Activated effector memory CD4-positive, alpha-beta T cell treated with anti-CD3 and anti-CD28 coated beads, Interleukin-2, amount 50 U/mL, for 16 hours (primary cell): Measurements from ENCODE around the gene SAMD4A.

Experiments used
- DNase-seq: peaks from one replicate; pipeline ENCODE4 v3.0.0-alpha.2; 2020

SAMD4A gene

GRCh38 chr14:54709867-54710266 is 142.9 kb downstream of the SAMD4A start:
- DNase-seq = no peak

GRCh38 chr14:54711312-54711711 is 144.4 kb downstream of the SAMD4A start:
- DNase-seq = no peak

GRCh38 chr14:54711812-54712464 is 145.0 kb downstream of the SAMD4A start:
- no peak for DNase-seq

DNA sequence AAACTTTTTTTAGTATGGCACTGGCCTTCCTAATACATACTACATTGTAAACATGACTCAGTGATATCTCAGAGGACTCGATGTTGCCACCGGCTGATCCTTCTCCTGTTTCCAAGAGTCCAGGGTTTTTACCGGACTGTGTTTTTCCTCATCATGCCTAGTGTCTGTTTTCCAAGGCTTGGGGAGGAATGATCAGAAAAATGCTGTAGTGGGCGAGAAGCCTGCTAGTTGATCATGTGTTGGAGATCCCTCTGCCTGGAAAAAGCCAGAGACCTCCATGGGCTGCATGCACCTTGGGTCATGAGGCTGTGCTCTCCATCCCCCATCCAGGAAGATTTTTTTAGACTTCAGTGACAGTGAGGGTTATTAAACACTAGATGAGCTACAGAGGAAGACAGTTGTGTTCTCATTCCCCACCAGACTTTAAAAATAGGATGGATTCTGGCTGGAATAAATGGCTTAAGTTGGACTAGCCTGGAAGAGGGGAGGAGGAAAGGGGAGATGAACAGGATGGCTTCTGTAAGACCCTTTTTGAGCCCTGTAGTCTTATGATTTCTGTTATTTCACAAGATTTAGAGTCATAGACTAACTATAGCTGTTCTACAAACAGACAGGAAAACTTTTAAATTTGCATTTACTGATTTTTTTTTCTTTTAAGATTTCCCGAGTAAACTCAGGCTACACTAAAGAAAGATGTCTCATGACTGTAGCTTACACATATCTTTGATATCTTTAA is 145.7 kb downstream of the SAMD4A start:
- no peak for DNase-seq

DNA sequence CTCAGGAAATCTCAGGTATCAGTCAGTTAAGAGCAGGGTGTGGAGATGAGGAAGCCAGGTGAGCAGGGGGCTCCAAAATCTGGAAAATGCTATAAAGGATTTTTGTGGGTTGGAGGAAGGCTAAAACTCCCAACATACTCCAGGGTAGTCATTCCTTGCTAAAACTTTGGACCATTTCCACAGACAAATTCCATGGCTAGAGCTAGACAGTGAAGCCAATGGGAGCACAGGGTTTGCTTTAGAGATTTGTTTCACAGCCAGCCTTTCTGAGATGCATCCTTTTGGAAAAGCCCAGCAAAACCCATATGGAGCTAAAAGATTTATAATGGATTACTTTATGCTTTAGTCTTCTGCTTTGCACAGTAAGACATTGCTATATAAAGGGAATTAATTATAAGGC is 146.5 kb downstream of the SAMD4A start:
- DNase-seq = no peak

DNA sequence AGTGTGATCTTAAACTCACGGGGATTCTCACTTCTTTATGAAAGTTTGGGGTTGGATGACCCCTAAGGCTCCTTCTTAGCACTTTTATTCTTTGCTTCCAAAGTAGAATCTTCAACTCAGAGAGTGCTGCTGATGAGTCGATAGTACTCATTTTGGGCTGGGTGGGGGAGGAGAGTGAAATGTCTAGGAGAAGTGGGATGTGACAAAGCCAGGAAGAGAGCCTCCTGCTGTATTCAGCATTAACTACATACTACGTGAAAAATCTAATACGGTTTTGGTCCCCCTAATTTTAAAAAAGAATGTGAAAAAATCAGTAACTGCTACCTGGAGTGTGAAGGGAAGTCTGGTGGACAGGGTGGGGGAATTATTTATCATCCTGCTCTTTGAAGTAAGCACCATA is 148.3 kb downstream of the SAMD4A start:
- no peak for DNase-seq

DNA sequence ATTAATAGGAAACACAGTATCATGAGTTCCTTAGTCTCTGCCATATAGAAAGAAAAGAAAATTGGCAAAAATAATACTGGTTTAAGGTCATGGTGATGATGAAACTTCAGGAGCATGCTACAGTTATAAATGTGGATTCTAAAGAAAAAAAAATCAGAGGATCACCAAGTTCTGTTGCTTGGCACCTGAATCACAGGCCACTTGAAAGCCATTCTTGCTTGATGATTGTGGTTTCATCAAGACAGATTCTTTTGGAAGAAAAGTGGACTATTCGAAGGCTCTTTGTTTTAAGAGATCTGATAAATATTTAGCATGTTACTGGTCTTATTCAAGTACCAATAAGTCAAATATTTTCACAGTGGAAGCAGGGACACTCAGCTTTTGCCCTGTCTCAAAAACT is 148.9 kb downstream of the SAMD4A start:
- no peak for DNase-seq

DNA sequence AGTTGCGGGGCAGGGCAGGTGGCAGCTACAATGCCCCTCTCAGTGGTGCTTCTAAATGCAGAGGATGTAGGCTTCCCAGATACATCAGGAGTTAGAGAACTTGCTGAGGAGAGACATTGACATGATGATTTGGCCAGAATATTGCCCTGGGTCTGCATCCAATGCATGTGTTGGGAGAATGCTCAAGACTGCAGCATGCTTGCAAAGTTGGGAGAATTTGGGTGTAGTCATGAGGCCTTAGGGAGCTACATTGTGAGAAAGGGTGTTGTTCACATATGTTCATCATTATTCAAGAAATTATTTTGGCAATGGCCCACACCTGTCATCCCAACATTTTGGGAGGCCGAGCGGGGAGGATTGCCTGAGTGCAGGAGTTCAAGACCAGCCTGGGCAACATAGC is 149.9 kb downstream of the SAMD4A start:
- DNase-seq = no peak

DNA sequence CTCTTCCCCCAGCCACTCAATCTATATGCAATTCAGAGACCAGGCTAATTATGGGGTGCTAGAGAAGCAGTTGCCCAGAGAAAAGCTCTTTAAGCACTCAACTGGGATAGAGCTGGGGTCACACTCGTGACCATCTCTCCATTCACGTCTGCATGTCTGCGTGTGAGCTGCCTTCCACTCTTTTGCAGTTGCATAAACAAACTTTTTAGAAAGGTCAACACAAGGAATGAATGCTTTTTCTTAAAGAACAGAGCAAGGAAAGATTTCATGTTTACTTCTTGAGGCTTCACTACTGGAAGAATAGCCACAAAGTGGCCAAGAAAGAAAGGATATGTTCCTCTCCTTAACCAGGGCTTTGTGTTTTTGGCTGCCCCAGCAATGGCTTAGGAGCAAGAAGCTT is 151.1 kb downstream of the SAMD4A start:
- DNase-seq = no peak

GRCh38 chr14:54719406-54719805 is 152.5 kb downstream of the SAMD4A start:
- no peak for DNase-seq

DNA sequence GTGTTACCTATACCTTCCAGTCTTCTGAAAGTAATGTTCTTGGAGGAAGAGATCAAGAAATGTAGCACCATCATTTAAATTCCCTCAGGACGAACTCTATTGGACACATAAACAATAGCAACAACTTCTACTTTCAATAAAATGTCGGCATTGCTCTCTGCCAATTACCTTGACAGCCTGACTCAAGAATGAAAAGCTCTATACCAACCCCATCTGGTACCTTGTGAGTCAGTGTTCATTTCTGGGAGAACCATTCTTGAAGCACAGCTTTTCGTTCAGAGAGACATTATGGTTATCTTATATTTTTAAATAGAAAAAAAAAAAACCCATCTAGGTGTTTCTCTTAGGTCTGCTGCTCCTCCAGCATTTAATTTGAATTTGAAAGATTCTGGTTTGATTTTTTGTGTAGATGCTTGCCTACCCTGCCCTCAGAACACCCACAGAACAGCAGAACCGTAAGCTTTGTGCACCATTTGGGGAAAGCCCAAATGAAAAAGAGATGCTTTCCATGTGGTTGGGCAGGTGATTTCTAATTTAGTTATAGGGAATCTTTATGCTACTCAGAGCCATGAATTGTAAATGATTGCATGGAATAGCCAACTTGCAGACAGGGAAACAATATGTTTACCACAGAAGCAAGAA is 156.0 kb downstream of the SAMD4A start:
- no peak for DNase-seq

GRCh38 chr14:54724123-54724522 is 157.2 kb downstream of the SAMD4A start:
- no peak for DNase-seq

GRCh38 chr14:54724676-54725325 is 157.9 kb downstream of the SAMD4A start:
- DNase-seq = no peak

GRCh38 chr14:54725998-54726397 is 159.1 kb downstream of the SAMD4A start:
- DNase-seq = no peak

GRCh38 chr14:54727929-54728328 is 161.0 kb downstream of the SAMD4A start:
- DNase-seq = no peak

DNA sequence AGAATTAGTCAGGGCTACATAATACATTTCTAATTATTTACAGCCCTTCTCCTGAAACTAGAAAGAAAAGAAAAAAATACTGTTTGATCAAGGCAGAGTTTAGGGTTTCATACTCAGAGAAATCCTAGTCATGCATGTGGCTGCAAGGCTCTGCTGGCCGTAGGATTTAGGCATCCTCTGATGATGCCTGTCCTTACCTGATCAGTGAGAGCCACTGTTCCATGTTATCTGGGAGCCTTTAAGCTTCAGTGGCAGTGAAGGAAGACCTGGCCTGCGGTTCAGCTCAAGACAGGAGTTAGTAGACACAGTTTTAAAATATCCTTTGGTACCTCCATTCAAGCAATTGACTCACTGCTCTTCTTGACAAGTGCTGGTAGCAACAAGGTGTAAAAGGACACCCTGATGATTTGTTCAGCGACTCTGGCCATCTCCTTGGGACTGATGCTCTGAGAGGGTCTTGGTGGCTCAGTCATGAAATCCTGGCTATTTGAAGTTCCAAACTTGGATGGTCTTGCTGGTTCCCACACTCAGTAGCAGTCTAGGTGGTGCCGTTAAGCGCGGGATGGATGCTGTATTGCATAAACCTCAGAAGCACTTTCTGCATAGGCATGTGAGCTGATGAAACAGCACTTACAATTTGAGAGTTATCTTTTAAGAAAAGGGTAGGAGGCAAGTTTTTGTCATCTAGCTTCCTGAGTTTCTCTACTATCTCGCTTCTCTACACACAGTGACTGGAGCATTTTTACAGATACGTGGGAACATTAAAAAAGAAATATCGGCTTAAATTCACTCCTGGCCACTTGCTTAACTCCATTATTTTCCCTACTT is 162.0 kb downstream of the SAMD4A start:
- DNase-seq = no peak

DNA sequence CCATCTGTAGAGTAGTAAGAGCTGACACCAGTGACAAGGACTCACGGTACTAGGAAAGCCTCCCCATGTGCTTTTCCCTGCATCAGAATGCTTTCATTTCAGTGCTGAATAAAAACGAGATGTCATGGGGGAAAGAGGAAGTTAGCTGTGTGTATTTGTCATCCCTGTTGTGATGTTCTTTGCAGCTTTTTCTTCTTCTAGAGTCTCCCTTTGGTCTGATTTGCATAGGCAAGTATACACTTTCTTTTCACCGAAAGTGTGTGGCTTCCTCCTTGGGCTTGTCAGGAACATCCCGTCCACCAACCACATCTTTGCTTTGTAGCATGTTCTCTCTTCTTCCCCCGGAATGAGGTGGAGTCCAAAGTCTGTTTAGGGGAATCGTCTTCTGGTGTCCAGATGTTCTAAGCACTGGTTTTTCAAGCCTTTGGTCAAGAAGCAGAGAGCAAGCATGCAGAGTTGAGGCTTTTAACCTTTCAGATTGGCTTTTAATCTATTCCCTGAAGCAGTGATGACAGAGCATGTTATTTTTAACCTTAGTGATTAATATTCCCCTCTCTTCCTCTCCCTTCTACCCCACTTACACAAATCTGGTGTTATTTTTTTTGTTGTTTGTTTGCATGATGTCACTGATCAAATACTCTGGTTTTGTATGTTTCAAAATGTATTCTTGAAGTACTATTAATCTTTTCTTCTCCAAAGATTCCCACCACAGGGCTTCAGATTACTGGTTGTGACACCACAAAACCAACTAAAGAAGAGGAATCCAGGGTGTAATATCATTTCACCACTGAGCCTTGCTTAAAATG is 163.4 kb downstream of the SAMD4A start:
- DNase-seq = no peak

DNA sequence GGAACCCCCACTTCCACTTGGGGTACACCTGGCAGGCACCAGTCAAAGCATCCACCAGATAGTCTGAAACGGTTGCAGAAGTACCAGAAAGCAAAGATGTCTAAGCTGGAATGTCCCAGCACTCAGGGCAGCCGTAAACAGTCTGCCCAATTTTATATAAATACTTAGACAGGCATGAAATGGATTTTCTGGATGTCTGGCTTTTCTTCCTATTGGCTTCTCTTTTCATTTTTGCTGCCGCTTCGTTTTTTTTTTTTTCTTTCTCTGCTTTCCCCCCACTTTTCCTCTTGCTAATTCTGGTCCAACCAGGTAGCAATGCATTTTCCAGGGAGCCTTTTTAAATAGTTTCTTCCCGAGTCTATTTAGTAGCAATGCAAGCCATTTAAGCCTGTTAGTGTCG is 168.0 kb downstream of the SAMD4A start:
- no peak for DNase-seq

DNA sequence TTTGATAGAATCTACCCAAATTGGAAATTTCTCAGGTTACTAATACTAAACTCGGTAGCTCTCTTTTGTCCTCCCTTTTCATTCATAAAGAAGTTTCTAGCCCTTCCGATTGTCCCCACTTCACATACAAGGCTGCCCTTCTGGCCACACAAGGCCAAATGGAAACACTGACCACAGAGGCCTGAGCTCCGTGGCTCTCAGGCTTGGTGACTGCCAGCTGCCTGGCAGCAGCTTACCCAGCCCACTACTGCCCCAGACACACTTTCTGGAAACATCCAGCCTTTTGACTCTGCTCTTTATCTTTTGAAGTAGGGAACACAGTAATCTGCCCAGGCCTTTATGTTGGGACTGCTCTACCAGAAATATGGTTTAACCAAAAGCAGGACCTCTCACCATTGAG is 168.5 kb downstream of the SAMD4A start:
- DNase-seq = no peak

GRCh38 chr14:54737132-54737711 is 170.3 kb downstream of the SAMD4A start:
- no peak for DNase-seq

DNA sequence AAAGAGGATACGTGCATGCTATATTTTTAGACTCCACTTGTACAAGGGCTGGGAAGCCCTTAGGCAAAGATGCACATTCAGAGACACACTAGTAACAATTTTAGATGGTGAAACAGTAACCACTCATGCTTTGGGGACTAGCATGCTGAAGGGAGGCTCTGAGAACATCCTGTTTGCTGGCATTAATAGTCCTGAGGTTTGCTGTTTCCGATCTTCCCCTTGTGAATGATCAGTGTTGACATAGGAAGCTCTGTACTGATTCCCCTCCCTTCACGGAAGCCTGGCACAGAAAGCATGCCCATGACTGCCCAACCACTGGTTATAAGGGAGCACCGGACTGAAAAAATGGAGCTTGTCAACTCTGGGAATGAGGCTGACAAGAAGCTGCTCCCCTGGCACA is 171.1 kb downstream of the SAMD4A start:
- no peak for DNase-seq

GRCh38 chr14:54739514-54739913 is 172.6 kb downstream of the SAMD4A start:
- no peak for DNase-seq
